Activated CD8-positive, alpha-beta memory T cell treated with anti-CD3 and anti-CD28 coated beads, Interleukin-2, amount 10 ng/mL, durations not matched to agents 7 days and 5 days (primary cell): Measurements from ENCODE around the gene NBEAL1. TPM values are rescaled to one million over a fixed set of nuclear protein-coding genes. Genes with fewer than 3 reads are reported as not detected.
"Not testable (repeated sequence)": the region's sequence is repeated elsewhere in the genome, so short reads cannot be mapped to it uniquely, and the experiment has no call there.

ENCODE experiments used
- ATAC-seq: fragments of 150-1000 bp; cut with Tn5 transposase; one replicate; pipeline ENCODE4 v1.10.0; 2021; ENCODE audit warnings: moderate library complexity
- CTCF ChIA-PET: fragments of 350-600 bp; sonication (Branson Sonifier 250); formaldehyde crosslinking; loops from one replicate; lab custom pipeline; 2021; ENCODE audit warnings: antibody characterized with exemption; lab: Charles Lee
- DNase-seq: peaks from one replicate; pipeline ENCODE4 v3.0.0-alpha.2; 2020
- H3K27ac Mint-ChIP-seq: one replicate; pipeline ENCODE4 v1.8.0; 2021; ENCODE audit warnings: mild to moderate bottlenecking, mixed read lengths
- H3K27me3 Mint-ChIP-seq: one replicate; pipeline ENCODE4 v1.8.0; 2021; ENCODE audit warnings: mixed read lengths
- H3K36me3 Mint-ChIP-seq: one replicate; pipeline ENCODE4 v1.8.0; 2021; ENCODE audit warnings: mild to moderate bottlenecking, mixed read lengths
- H3K4me1 Mint-ChIP-seq: one replicate; pipeline ENCODE4 v1.8.0; 2021; ENCODE audit warnings: mixed read lengths
- H3K4me3 Mint-ChIP-seq: one replicate; pipeline ENCODE4 v1.8.0; 2021; ENCODE audit warnings: mild to moderate bottlenecking, moderate library complexity, mixed read lengths
- H3K9me3 Mint-ChIP-seq: one replicate; pipeline ENCODE4 v1.8.0; 2022; ENCODE audit warnings: low read depth, mixed read lengths
- total RNA-seq, 2 experiments: library from RNA; stranded (reverse); gene quantifications; one replicate each; pipeline ENCODE4 v1.2.3, GENCODE V29; 2021

Gene NBEAL1
- total RNA-seq, 2 experiments from 2014 or later: 9.9 to 16.6 TPM

GRCh38 chr2:203237346-203238238 lies 222.9 kb downstream of the NBEAL1 start:
- ATAC-seq: no peak

DNA sequence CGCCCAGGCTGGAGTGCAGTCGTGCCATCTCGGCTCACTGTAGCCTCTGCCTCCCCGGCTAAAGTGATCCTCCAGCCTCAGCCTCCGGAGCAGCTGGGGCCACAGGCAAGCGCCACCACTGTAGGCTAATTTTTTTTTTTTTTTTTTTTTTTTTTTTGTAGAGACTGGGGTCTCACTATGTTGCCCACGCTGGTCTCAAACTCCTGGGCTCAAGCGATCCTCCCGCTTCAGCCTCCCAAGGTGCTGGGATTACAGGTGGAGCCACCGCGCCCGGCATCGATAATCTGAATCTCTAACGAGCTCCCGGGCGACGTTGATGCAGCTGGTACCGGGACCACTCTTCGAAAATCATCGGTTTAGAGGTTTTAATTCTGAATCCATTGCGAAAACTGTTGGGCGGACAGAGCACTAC lies 223.6 kb downstream of the NBEAL1 start:
- CTCF ChIA-PET: interaction anchor here (0.9 to 1.7 kb wide), 6 partner anchors 14 to 671 kb away, joined by 3 to 6 read pairs (median 3); no protein-coding TSS in a partner anchor
- peak overlapping the region; percentile 93 for H3K4me3 Mint-ChIP-seq
- ATAC-seq: no peak
- DNase-seq: no peak
- H3K4me1 Mint-ChIP-seq: peaks cover 31% of the 10 kb centered on the region
- H3K36me3 Mint-ChIP-seq: peaks cover 24% of the 10 kb centered on the region
- H3K27ac Mint-ChIP-seq: peak overlapping the region; percentile 100
- H3K27me3 Mint-ChIP-seq: no peaks in the 10 kb centered on the region
- H3K9me3 Mint-ChIP-seq: no peaks in the 10 kb centered on the region

More at GRCh38 chr2:203237346-203238238, 222.9 kb downstream of the NBEAL1 start:
- Mint-ChIP-seq H3K36me3 (peaks cover 18% of the 10 kb centered on the region), H3K4me3 (peak overlapping the region; percentile 93), H3K27me3 (no peaks in the 10 kb centered on the region), H3K9me3 (no peaks in the 10 kb centered on the region), H3K27ac (peak overlapping the region; percentile 100), H3K4me1 (peaks cover 26% of the 10 kb centered on the region)
- CTCF ChIA-PET: interaction anchor here (0.9 to 1.6 kb wide), 4 partner anchors 13 to 578 kb away, joined by 3 to 6 read pairs (median 3); no protein-coding TSS in a partner anchor
- DNase-seq: no peak

GRCh38 chr2:203238704-203239526 lies 224.2 kb downstream of the NBEAL1 start, which contains the start of gene CYP20A1:
CYP20A1 (plus strand) TSS chr2:203239018; CDS start chr2:203239063, 45 bp downstream.
- DNase-seq: peak; percentile 97
- CTCF ChIA-PET: interaction anchor here (0.9 to 1.7 kb wide), 10 partner anchors 10 to 671 kb away, joined by 3 to 6 read pairs (median 3); partner anchors contain the start of gene WDR12
- peak; percentile 88 for ATAC-seq
- Mint-ChIP-seq H3K27me3 (no peaks in the 10 kb centered on the region), H3K27ac (peak within 1 kb of the TSS; percentile 100), H3K9me3 (no peaks in the 10 kb centered on the region), H3K36me3 (peaks cover 27% of the 10 kb centered on the region), H3K4me3 (peak within 1 kb of the TSS; percentile 93), H3K4me1 (peaks cover 31% of the 10 kb centered on the region)

GRCh38 chr2:203240491-203240890 lies 225.8 kb downstream of the NBEAL1 start:
- ATAC-seq: no peak
- Mint-ChIP-seq H3K27me3 (no peaks in the 10 kb centered on the region), H3K27ac (peak overlapping the region; percentile 100), H3K4me3 (peak overlapping the region; percentile 93), H3K36me3 (peaks cover 33% of the 10 kb centered on the region), H3K4me1 (peaks cover 31% of the 10 kb centered on the region), H3K9me3 (no peaks in the 10 kb centered on the region)
- DNase-seq: no peak
- CTCF ChIA-PET: interaction anchor here (0.5 to 1.4 kb wide), 4 partner anchors 8 to 370 kb away, joined by 3 read pairs; no protein-coding TSS in a partner anchor

DNA sequence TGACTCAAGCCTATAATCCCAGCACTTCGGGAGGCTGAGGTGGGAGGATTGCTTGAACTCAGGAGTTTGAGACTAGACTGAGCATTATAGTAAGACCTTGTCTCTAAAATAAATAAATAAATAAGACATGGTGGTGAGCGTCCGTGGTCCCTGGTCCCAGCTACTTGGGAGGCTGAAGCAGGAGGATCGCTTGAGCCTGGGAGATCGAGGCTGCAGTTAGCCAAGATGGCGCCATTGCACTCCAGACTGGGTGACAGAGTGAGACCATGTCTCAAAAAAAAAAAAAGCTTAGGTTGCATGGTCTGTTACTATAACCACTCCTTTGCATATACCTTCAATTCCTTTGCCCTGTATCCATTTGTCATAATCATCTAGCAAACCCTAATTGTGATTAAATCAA lies 227.8 kb downstream of the NBEAL1 start:
- no peak for ATAC-seq
- peaks cover 41% of the 10 kb centered on the region for H3K36me3 Mint-ChIP-seq
- no peak for DNase-seq
- H3K27ac Mint-ChIP-seq: no peak overlapping the region
- H3K4me1 Mint-ChIP-seq: peaks cover 37% of the 10 kb centered on the region
- no peaks in the 10 kb centered on the region for H3K27me3 Mint-ChIP-seq
- H3K4me3 Mint-ChIP-seq: no peak overlapping the region
- no peaks in the 10 kb centered on the region for H3K9me3 Mint-ChIP-seq
- CTCF ChIA-PET: interaction anchor here (2.3 kb wide), 1 partner anchor 211 kb away, joined by 5 read pairs; no protein-coding TSS in a partner anchor

GRCh38 chr2:203246646-203247045 lies 232.0 kb downstream of the NBEAL1 start:
- CTCF ChIA-PET: no interaction called here
- no peak for ATAC-seq
- no peak for DNase-seq
- peaks cover 13% of the 10 kb centered on the region for H3K4me1 Mint-ChIP-seq
- no peak overlapping the region for H3K4me3 Mint-ChIP-seq
- H3K9me3 Mint-ChIP-seq: no peaks in the 10 kb centered on the region
- H3K27ac Mint-ChIP-seq: peak overlapping the region; percentile 18
- no peaks in the 10 kb centered on the region for H3K27me3 Mint-ChIP-seq
- peaks cover 37% of the 10 kb centered on the region for H3K36me3 Mint-ChIP-seq

DNA sequence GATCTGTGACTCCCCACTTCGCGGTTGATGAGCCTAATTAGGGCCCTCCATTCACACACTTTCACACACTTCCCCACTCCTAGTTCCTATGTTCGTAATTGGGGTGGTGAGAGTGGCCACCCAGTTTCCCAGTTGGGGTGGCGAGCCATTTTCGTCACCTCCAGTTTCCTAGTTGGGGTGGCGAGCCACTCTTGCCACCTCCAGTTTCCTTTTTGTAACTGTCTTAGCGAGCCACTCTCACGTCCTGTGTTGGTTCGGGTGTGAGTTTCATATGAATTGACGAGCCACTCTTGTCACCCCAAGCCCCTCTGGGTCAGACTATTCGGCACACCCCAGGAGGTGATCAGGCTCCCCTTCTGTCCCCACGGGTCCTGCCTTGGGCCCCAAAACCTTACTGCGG lies 238.1 kb downstream of the NBEAL1 start:
- H3K9me3 Mint-ChIP-seq: no peaks in the 10 kb centered on the region
- H3K27me3 Mint-ChIP-seq: no peaks in the 10 kb centered on the region
- H3K4me3 Mint-ChIP-seq: no peak overlapping the region
- peak overlapping the region; percentile 58 for H3K27ac Mint-ChIP-seq
- peaks cover 36% of the 10 kb centered on the region for H3K36me3 Mint-ChIP-seq
- DNase-seq (no peak), ATAC-seq (no peak)
- peaks cover 8% of the 10 kb centered on the region for H3K4me1 Mint-ChIP-seq
- CTCF ChIA-PET: no interaction called here

GRCh38 chr2:203253422-203254095 lies 238.9 kb downstream of the NBEAL1 start:
- DNase-seq, H3K9me3 Mint-ChIP-seq, H3K4me1 Mint-ChIP-seq, ATAC-seq, H3K4me3 Mint-ChIP-seq, H3K27me3 Mint-ChIP-seq: not testable (repeated sequence)
- Mint-ChIP-seq H3K36me3 (peaks cover 37% of the 10 kb centered on the region), H3K27ac (peak overlapping the region; percentile 30)
- CTCF ChIA-PET: interaction anchor here (0.6 kb wide), 1 partner anchor 665 kb away, joined by 3 read pairs; no protein-coding TSS in a partner anchor

DNA sequence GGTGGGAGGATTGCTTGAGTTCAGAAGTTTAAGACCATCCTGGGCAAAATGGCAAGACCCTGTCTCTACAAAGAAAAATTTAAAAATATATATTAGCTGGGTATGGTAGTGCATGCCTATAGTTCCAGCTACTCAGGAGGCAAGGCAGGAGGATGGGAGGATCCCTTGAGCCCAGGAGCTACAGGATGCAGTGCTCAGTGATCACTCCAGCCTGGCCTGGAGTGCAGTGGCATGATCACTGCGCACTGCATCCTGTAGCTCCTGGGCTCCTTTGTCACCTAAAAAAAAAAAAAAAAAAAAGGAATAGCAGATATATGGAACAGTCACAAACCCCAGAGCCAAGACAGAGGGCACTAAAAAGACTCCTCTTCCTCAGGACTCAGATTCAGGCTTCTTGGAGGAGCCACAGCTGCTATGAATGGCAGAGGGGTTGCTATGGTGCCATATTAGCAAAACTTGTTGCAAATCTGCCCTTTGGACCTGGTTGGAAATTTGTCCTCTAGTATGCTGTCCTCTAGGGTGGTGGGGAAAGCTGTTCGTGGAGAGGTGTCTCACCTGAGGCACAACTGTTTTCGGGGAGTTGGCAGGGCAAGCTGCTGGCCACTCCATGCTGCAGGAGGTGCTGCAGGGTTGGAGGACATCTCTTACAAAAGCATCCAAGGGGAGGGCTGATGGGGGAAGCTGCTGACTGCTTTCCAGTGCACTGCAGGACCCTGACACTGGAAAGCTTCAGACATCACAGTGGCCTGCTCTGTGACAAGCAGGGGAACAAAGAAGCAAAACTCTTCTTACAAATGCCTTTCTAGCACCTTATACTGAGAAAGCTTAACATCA lies 246.9 kb downstream of the NBEAL1 start:
- no peak for ATAC-seq
- H3K27me3 Mint-ChIP-seq: no peaks in the 10 kb centered on the region
- no peaks in the 10 kb centered on the region for H3K9me3 Mint-ChIP-seq
- H3K27ac Mint-ChIP-seq: no peak overlapping the region
- H3K4me3 Mint-ChIP-seq: no peak overlapping the region
- peaks cover 24% of the 10 kb centered on the region for H3K36me3 Mint-ChIP-seq
- H3K4me1 Mint-ChIP-seq: peaks cover 2% of the 10 kb centered on the region
- DNase-seq: no peak
- CTCF ChIA-PET: no interaction called here
